IPS-NIHi11 (cell line): Measurements from ENCODE around the gene HMGCS2.

ENCODE experiments used
- DNase-seq: peaks from one replicate; pipeline ENCODE4 v3.0.0; 2012; ENCODE audit warnings: mixed read lengths, low spot score

Gene HMGCS2

GRCh38 chr1:119768778-119769177 is at the start of gene HMGCS2:
Gene HMGCS2 (minus strand): TSS chr1:119768905. CDS start chr1:119768844, 61 bp downstream.
- no peak for DNase-seq

GRCh38 chr1:119818181-119818580 is 49.5 kb upstream of the HMGCS2 start:
- DNase-seq: no peak

GRCh38 chr1:119816407-119816806 is 47.7 kb upstream of the HMGCS2 start:
- DNase-seq: no peak

GRCh38 chr1:119815928-119816327 is 47.2 kb upstream of the HMGCS2 start:
- DNase-seq: no peak

- DNase-seq: no peak
These were observed 46.7 kb upstream of the HMGCS2 start for GRCh38 chr1:119815361-119815760.

GRCh38 chr1:119814288-119814687 is 45.6 kb upstream of the HMGCS2 start:
- DNase-seq: no peak

- DNase-seq: no peak
These were observed 43.4 kb upstream of the HMGCS2 start for GRCh38 chr1:119811985-119812557.

GRCh38 chr1:119811387-119811786 is 42.7 kb upstream of the HMGCS2 start, which contains the start of gene REG4:
Gene REG4 (minus strand): TSS chr1:119811460. CDS start chr1:119808769, 2,691 bp downstream.
- DNase-seq: no peak

GRCh38 chr1:119808972-119809550 is 40.4 kb upstream of the HMGCS2 start:
- DNase-seq: peak; percentile 81

- DNase-seq: no peak
These were observed 39.8 kb upstream of the HMGCS2 start for GRCh38 chr1:119808491-119808890.

- no peak for DNase-seq
These were observed 37.8 kb upstream of the HMGCS2 start for GRCh38 chr1:119806489-119806888.

GRCh38 chr1:119805746-119806145 is 37.0 kb upstream of the HMGCS2 start:
- DNase-seq: no peak

GRCh38 chr1:119805247-119805646 is 36.5 kb upstream of the HMGCS2 start:
- DNase-seq: no peak

GRCh38 chr1:119799599-119800177 is 31.0 kb upstream of the HMGCS2 start:
- no peak for DNase-seq

GRCh38 chr1:119799003-119799402 is 30.3 kb upstream of the HMGCS2 start:
- DNase-seq: no peak

GRCh38 chr1:119797606-119798005 is 28.9 kb upstream of the HMGCS2 start:
- no peak for DNase-seq

- no peak for DNase-seq
These were observed 28.5 kb upstream of the HMGCS2 start for GRCh38 chr1:119797162-119797561.

GRCh38 chr1:119795261-119796200 is 26.8 kb upstream of the HMGCS2 start:
- DNase-seq: peak; percentile 25

- DNase-seq: no peak
These were observed 26.2 kb upstream of the HMGCS2 start for GRCh38 chr1:119794876-119795240.

- DNase-seq: no peak
These were observed 25.6 kb upstream of the HMGCS2 start for GRCh38 chr1:119794230-119794875.

- DNase-seq: no peak
These were observed 22.7 kb upstream of the HMGCS2 start for GRCh38 chr1:119791377-119791776.
